PC-3 (cell line): ENCODE data around the gene SART3.

Experiments
- CTCF ChIP-seq: fragments of 300-600 bp; sonication (generic); conservative IDR thresholded peaks from 2 replicates; pipeline ENCODE4 v1.5.1; 2017; ENCODE audit warnings: antibody characterized with exemption, low read depth, mild to moderate bottlenecking, low read length
- EZH2 ChIP-seq: fragments of 300-600 bp; sonication (generic); IDR thresholded peaks from one replicate; pipeline ENCODE4 v1.6.1; 2017; ENCODE audit warnings: antibody characterized with exemption, mild to moderate bottlenecking, low read length; ENCODE audit not compliant: unreplicated experiment

GRCh38 chr12:108595711-108596647 lies 35.0 kb upstream of the SART3 start:
- TF ChIP-seq CTCF: no peak
- TF ChIP-seq EZH2: no peak
